ENCODE results near the gene PCDH19.
A peak's percentile ranks its signal among the peaks of the same experiment; 100 is the strongest.

Gene PCDH19

GRCh38 chrX:100435726-100436125 lies 25.7 kb upstream of the PCDH19 start:
- H3K9me3 ChIP-seq = no peaks in the 10 kb centered on the region
- no peaks in the 10 kb centered on the region for H3K27me3 ChIP-seq
- H3K4me3 ChIP-seq (ENCODE audit: low read depth, low read length) = no peak overlapping the region
- H3K4me1 ChIP-seq = no peaks in the 10 kb centered on the region
- no peak for TF ChIP-seq CTCF (IDR thresholded peaks at IDR 0.05; ENCODE audit: low read depth, low read length)
- DNase-seq = no peak
- H3K36me3 ChIP-seq = no peaks in the 10 kb centered on the region

- no peaks in the 10 kb centered on the region for H3K36me3 ChIP-seq
- no peaks in the 10 kb centered on the region for H3K27me3 ChIP-seq
- peak; percentile 20 for TF ChIP-seq CTCF (IDR thresholded peaks at IDR 0.05; ENCODE audit: low read depth, low read length)
- no peaks in the 10 kb centered on the region for H3K9me3 ChIP-seq
- no peak overlapping the region for H3K4me3 ChIP-seq (ENCODE audit: low read depth, low read length)
- no peak for DNase-seq
- no peaks in the 10 kb centered on the region for H3K4me1 ChIP-seq
These were observed 13.9 kb upstream of the PCDH19 start for GRCh38 chrX:100424012-100424411.

- H3K9me3 ChIP-seq = no peaks in the 10 kb centered on the region
- no peak for TF ChIP-seq CTCF (IDR thresholded peaks at IDR 0.05; ENCODE audit: low read depth, low read length)
- no peak overlapping the region for H3K4me3 ChIP-seq (ENCODE audit: low read depth, low read length)
- DNase-seq = no peak
- H3K27me3 ChIP-seq = no peaks in the 10 kb centered on the region
- H3K4me1 ChIP-seq = no peaks in the 10 kb centered on the region
- no peaks in the 10 kb centered on the region for H3K36me3 ChIP-seq
These were observed 8.5 kb upstream of the PCDH19 start for GRCh38 chrX:100418556-100418955.

- H3K4me1 ChIP-seq = no peaks in the 10 kb centered on the region
- no peak for TF ChIP-seq CTCF (IDR thresholded peaks at IDR 0.05; ENCODE audit: low read depth, low read length)
- H3K27me3 ChIP-seq = no peaks in the 10 kb centered on the region
- H3K36me3 ChIP-seq = no peaks in the 10 kb centered on the region
- DNase-seq = no peak
- no peak overlapping the region for H3K4me3 ChIP-seq (ENCODE audit: low read depth, low read length)
- no peaks in the 10 kb centered on the region for H3K9me3 ChIP-seq
These were observed 7.6 kb upstream of the PCDH19 start for GRCh38 chrX:100417681-100418080.

GRCh38 chrX:100413229-100413628 lies 3.2 kb upstream of the PCDH19 start:
- no peaks in the 10 kb centered on the region for H3K27me3 ChIP-seq

More at GRCh38 chrX:100413229-100413628, 3.2 kb upstream of the PCDH19 start:
- peak; percentile 54 for TF ChIP-seq CTCF (IDR thresholded peaks at IDR 0.05; ENCODE audit: low read depth, low read length)
- Histone ChIP-seq H3K4me1 (no peaks in the 10 kb centered on the region), H3K4me3 (ENCODE audit: low read depth, low read length) (peak overlapping the region; percentile 55), H3K9me3 (no peaks in the 10 kb centered on the region), H3K36me3 (no peaks in the 10 kb centered on the region)
- peak; percentile 43 for DNase-seq
